Measurements from ENCODE around the gene SKA1.
"Not testable (repeated sequence)": the region's sequence is repeated elsewhere in the genome, so short reads cannot be mapped to it uniquely, and the experiment has no call there.

Gene SKA1

DNA sequence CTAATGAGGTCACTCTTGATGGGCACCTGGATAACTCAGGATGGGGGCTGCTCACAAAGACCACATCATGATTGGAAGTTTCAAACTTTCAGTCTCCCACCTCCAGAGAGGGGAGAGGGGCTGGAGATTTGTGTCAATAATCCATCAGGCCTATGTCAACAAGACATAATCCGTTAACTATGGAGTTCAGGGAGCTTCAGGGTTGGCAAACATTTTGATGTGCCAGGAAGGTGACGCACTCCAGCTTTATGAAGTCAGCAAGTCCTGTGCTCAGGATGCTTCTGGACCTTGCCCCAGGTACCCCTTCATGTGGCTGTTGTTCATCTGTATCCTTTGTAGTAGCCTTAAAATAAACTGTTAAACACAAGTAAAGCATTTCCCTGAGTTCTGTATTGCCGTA, 19.0 kb downstream of the SKA1 start:
- in situ Hi-C loops (cut with MboI; ENCODE audit: low sequenced_read_pairs), result no loop called here

GRCh38 chr18:50395093-50395492, 20.2 kb downstream of the SKA1 start:
- in situ Hi-C loops (cut with MboI; ENCODE audit: low sequenced_read_pairs), result no loop called here

- in situ Hi-C loops (cut with MboI; ENCODE audit: low sequenced_read_pairs), result no loop called here
Observed at GRCh38 chr18:50396005-50396660, 21.3 kb downstream of the SKA1 start.

DNA sequence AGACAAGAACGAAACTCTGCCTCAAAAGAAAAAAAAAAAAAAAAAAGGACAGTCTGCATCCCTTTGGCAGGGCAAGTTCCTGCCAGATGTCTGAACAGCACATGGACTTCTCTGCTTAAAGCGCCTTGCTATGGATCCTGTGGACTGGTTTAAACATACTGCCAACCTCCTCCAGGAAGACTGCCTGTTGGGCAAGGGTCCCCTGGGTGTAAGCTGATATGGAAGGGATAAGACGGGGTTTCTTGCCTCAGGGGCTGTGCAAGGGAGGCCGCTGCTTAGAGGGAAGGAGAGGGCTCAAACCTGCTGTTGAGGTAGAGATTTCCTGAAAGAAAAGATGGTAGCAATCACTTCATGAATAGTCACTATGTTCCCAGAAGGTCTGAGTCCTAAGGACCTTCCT, 22.2 kb downstream of the SKA1 start:
- in situ Hi-C loops (cut with MboI; ENCODE audit: low sequenced_read_pairs), result no loop called here

DNA sequence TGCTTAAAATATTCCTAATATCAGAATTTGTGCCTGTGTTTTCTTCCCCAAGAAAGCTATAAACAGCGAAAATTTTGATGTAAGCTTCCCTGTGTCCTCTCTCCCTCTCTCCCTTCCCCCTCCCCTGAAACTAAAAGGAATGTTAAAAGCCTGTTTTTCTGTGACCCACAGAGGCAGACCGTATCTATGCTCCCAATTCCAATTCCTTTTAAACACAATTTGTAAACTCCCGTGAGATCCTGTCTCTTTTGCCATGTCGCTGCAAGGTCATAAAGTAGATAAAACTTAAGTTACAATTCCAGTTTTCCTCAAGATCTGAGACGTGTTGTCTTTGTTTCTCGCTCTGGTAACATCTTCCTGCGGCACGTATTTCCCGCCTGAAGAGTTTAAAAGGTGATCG, 23.3 kb downstream of the SKA1 start:
- in situ Hi-C loops (cut with MboI; ENCODE audit: low sequenced_read_pairs), result no loop called here

DNA sequence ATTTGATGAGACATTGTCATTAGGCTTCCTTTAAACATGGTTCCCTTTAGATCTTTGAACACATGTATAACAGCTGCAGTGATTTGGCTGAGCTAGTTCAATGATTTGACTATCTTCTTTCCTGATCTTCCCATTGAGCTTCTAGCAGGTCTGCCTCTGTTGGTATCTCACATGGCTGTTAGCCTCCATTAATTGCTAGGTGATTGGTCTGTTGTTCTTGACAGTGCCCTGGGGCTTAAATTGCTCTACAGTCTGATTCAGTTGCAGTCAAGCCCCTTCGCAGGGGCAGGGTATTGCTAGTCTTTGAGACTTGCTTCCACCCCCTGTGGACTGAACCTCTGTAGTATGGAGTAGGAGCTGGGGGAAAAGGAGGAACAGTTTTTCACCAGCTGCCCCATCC, 24.1 kb downstream of the SKA1 start:
- in situ Hi-C loops (cut with MboI; ENCODE audit: low sequenced_read_pairs), result no loop called here

- in situ Hi-C loops (cut with MboI; ENCODE audit: low sequenced_read_pairs), result no loop called here
Observed at GRCh38 chr18:50399582-50399981, 24.7 kb downstream of the SKA1 start.

DNA sequence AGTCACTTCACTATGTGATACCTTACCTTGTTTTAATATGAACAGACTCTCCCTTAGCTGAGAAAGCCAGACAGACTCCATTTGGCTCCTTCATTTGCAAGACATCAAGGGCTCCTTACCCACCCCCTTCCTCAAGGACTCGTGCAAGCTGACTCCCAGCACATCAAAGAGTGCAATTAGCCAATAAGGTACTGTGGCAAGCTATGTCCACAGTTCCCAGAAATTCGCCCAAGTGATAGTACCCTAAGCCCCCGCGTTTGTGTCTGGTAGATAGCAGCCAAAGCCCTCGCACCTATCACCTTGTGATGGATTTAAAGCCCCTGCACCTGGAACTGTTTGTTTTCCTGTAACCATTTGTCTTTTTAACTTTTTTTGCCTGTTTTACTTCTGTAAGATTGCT, 25.6 kb downstream of the SKA1 start:
- in situ Hi-C loops (cut with MboI; ENCODE audit: low sequenced_read_pairs), result not testable (repeated sequence)

- in situ Hi-C loops (cut with MboI; ENCODE audit: low sequenced_read_pairs), result no loop called here
Observed at GRCh38 chr18:50401295-50401694, 26.4 kb downstream of the SKA1 start.

GRCh38 chr18:50401888-50402287, 27.0 kb downstream of the SKA1 start:
- in situ Hi-C loops (cut with MboI; ENCODE audit: low sequenced_read_pairs), result no loop called here

DNA sequence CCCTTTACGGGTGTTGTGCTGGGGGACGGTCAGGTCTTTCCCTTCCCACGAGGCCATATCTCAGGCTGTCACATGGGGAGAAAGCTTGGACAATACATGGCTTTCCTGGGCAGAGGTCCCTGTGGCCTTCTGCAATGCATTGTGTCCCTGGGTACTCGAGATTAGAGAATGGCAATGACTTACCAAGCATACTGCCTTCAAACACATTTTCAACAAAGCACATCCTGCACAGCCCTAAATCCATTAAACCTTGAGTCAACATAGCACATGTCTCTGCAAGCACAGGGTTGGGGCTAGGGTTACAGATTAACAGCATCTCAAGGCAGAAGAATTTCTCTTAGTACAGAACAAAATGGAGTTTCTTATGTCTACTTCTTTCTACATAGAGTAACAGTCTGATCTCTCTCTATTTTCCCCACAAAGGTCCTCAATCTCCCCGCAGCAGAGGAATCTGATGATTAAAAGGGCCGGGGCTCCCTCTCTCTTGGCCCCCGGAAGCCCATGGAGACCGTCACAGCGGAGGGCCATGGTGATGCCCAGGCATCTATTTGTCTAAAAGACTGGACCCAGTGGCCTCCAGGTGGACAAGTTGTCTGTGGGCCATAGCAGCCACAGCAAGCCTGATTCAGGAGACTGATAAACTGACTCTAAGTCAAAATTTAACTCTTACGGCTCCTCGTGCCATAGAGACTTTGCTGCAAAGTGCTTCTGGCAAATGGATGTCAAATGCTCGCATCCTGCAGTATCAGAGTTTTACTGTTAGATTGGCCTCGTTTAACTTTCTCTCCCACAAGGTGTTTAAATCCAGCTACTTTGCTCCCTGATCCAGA, 30.1 kb downstream of the SKA1 start:
- in situ Hi-C loops (cut with MboI; ENCODE audit: low sequenced_read_pairs), result not testable (repeated sequence)

DNA sequence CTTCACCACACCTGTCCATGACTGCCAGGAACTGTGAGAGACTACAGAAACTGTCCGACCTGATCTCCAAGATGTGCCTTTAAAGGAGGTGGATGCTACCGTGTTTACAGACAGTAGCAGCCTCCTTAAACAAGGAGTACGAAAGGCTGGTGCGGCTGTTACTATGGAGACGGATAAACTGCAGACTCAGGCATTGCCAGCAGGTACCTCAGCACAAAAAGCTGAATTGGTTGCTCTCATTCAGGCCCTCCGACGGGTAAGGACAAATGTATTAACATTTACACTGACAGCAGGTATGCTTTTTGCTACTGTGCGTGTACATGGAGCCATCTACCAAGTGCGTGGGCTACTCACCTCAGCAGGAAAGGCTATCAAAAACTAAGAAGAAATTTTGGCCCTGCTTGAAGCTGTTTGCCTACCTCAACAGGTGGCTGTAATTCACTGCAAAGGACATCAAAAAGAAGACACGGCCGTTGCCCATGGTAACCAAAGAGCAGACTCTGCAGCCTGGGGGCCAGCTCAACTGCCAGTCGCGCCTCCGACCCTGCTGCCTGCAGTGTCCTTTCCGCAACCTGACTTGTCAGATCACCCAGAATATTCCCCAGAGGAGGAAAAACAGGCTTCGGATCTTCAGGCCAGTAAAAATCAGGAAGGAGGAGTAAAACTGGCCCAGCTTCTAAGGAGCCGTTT, 30.9 kb downstream of the SKA1 start:
- in situ Hi-C loops (cut with MboI; ENCODE audit: low sequenced_read_pairs), result no loop called here

DNA sequence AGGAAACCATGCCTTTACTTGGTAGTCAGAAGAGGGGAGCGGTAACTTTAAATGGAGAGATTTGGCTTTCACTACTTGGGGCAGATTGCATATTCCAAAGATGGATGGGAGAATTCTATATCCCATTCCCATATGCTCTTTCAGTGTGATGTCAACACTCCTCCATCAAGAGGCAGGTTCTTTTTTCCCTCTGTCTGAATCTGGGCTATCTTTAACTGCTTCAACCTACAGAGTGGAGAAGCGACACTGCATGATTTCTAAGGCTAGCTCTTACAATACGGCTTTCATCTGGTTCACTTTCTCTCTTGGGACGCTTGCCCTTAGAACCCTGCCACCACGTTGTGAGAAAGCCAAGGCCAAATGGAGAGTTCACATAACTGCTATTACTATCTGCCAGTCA, 34.4 kb downstream of the SKA1 start:
- in situ Hi-C loops (cut with MboI; ENCODE audit: low sequenced_read_pairs), result no loop called here

DNA sequence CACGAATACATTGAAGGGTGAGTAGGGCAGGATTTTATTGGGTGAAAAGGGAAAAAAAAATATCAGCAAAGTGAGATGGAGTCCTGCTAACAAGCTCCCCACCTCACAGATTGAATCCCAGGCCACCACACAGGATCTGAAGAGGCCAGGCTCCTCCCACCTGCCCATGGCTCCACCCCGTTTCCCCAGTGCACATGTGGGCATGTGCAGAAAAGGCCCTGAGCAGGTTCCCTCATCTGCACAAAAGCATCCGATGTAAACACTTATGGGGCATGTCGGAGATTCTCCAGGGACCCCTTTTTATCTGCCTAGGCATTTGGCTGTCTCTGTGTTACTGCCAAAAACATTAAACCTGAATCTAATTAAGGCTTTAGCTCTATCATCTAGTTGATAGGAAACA, 35.2 kb downstream of the SKA1 start:
- in situ Hi-C loops (cut with MboI; ENCODE audit: low sequenced_read_pairs), result no loop called here

- in situ Hi-C loops (cut with MboI; ENCODE audit: low sequenced_read_pairs), result no loop called here
Observed at GRCh38 chr18:50410894-50411293, 36.0 kb downstream of the SKA1 start.

DNA sequence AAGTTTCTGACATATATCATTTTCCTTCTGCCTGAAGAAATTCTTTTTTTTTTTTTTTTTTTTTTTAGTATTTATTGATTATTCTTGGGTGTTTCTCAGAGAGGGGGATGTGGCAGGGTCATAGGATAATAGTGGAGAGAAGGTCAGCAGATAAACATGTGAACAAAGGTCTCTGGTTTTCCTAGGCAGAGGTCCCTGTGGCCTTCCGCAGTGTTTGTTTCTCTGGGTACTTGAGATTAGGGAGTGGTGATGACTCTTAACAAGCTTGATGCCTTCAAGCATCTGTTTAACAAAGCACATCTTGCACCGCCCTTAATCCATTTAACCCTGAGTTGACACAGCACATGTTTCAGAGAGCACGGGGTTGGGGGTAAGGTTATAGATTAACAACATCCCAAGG, 42.0 kb downstream of the SKA1 start:
- in situ Hi-C loops (cut with MboI; ENCODE audit: low sequenced_read_pairs), result not testable (repeated sequence)

GRCh38 chr18:50417705-50418104, 42.9 kb downstream of the SKA1 start:
- in situ Hi-C loops (cut with MboI; ENCODE audit: low sequenced_read_pairs), result not testable (repeated sequence)

- in situ Hi-C loops (cut with MboI; ENCODE audit: low sequenced_read_pairs), result no loop called here
Observed at GRCh38 chr18:50418650-50419049, 43.8 kb downstream of the SKA1 start.

- in situ Hi-C loops (cut with MboI; ENCODE audit: low sequenced_read_pairs), result no loop called here
Observed at GRCh38 chr18:50422286-50422898, 47.5 kb downstream of the SKA1 start.

- in situ Hi-C loops (cut with MboI; ENCODE audit: low sequenced_read_pairs), result no loop called here
Observed at GRCh38 chr18:50424877-50425690, 50.2 kb downstream of the SKA1 start.

DNA sequence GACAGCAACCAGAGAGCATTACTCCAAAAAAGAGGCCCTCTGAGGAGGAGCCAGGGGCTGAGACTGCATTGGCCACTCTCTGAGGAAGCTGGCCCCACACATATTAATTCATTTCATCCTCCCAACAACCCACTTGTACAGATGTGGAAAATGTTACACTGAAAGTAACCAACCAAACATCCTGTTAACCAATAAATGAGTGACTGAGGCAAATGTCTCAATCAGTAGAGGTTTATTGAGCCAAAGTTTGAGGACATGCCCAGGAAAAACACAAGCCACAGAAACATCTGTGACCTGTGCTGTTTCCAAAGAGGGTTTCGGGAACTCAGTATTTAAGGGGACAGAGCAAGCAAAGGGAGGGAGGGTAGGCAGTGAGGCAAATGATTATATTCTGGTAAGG, 53.0 kb downstream of the SKA1 start:
- in situ Hi-C loops (cut with MboI; ENCODE audit: low sequenced_read_pairs), result no loop called here
